H9 (cell line): ENCODE measurements around the gene SULT2A1. TPM values are rescaled to one million over a fixed set of nuclear protein-coding genes. Genes with fewer than 3 reads are reported as not detected.

ENCODE experiments used
- DNase-seq: peaks from one replicate; pipeline ENCODE4 v3.0.0-alpha.2; 2017
- H2AFZ ChIP-seq: one replicate; pipeline ENCODE4 v1.6.1; 2013; ENCODE audit warnings: mild to moderate bottlenecking, low read length, control low read depth, moderate library complexity
- H2AK5ac ChIP-seq: 2 replicates; pipeline ENCODE4 v1.6.1; 2013; ENCODE audit warnings: low read length, control low read depth, mixed read lengths; ENCODE audit not compliant: insufficient read length
- H2BK120ac ChIP-seq: one replicate; pipeline ENCODE4 v1.6.1; 2013; ENCODE audit warnings: low read depth, mild to moderate bottlenecking, low read length, control low read depth, inconsistent platforms; ENCODE audit not compliant: poor library complexity, severe bottlenecking
- H2BK12ac ChIP-seq: 2 replicates; pipeline ENCODE4 v1.6.1; 2013; ENCODE audit warnings: low read length, control low read depth, mixed read lengths, low read depth; ENCODE audit not compliant: insufficient read length
- H2BK15ac ChIP-seq: 2 replicates; pipeline ENCODE4 v1.6.1; 2013; ENCODE audit warnings: low read depth, low read length, control low read depth
- H2BK20ac ChIP-seq: one replicate; pipeline ENCODE4 v1.6.1; 2013; ENCODE audit warnings: low read depth, mild to moderate bottlenecking, low read length, control low read depth, inconsistent platforms; ENCODE audit not compliant: poor library complexity, severe bottlenecking
- H2BK5ac ChIP-seq: 2 replicates; pipeline ENCODE4 v1.6.1; 2013; ENCODE audit warnings: low read length, control low read depth, mixed read lengths; ENCODE audit not compliant: insufficient read length
- H3K14ac ChIP-seq: 2 replicates; pipeline ENCODE4 v1.6.1; 2013; ENCODE audit warnings: low read length, control low read depth; ENCODE audit not compliant: insufficient read depth
- H3K18ac ChIP-seq: 2 replicates; pipeline ENCODE4 v1.6.1; 2013; ENCODE audit warnings: low read depth, mild to moderate bottlenecking, mixed read lengths, low read length, control low read depth; ENCODE audit not compliant: insufficient read length
- H3K23ac ChIP-seq: 2 replicates; pipeline ENCODE4 v1.6.1; 2013; ENCODE audit warnings: low read length, control low read depth, mixed read lengths, low read depth; ENCODE audit not compliant: insufficient read length
- H3K23me2 ChIP-seq: 2 replicates; pipeline ENCODE4 v1.6.1; 2013; ENCODE audit warnings: low read depth, mild to moderate bottlenecking, mixed read lengths, low read length, control low read depth; ENCODE audit not compliant: insufficient read length, poor library complexity, severe bottlenecking
- H3K27ac ChIP-seq: 2 replicates; pipeline ENCODE4 v1.5.1; 2013; ENCODE audit warnings: low read length, control low read depth, mixed read lengths, low read depth; ENCODE audit not compliant: insufficient read length
- H3K27me3 ChIP-seq: 2 replicates; pipeline ENCODE4 v1.6.1; 2013; ENCODE audit warnings: low read length, control low read depth, inconsistent platforms; ENCODE audit not compliant: insufficient read depth
- H3K4ac ChIP-seq: 2 replicates; pipeline ENCODE4 v1.6.1; 2013; ENCODE audit warnings: low read depth, mild to moderate bottlenecking, control low read depth, inconsistent platforms, low read length, moderate library complexity
- H3K4me1 ChIP-seq: 2 replicates; pipeline ENCODE4 v1.6.1; 2013; ENCODE audit warnings: low read length, control low read depth, inconsistent platforms; ENCODE audit not compliant: insufficient read depth
- H3K4me2 ChIP-seq: 2 replicates; pipeline ENCODE4 v1.6.1; 2013; ENCODE audit warnings: low read length, control low read depth, mixed read lengths; ENCODE audit not compliant: insufficient read length, insufficient read depth
- H3K56ac ChIP-seq: 2 replicates; pipeline ENCODE4 v1.6.1; 2013; ENCODE audit warnings: low read depth, mild to moderate bottlenecking, mixed read lengths, low read length, control low read depth; ENCODE audit not compliant: insufficient read length
- H3K79me1 ChIP-seq: 2 replicates; pipeline ENCODE4 v1.6.1; 2013; ENCODE audit warnings: low read depth, mild to moderate bottlenecking, moderate library complexity, low read length, control low read depth, inconsistent platforms; ENCODE audit not compliant: insufficient read depth, poor library complexity, severe bottlenecking
- H3K79me2 ChIP-seq: 2 replicates; pipeline ENCODE4 v1.6.1; 2013; ENCODE audit warnings: low read length, control low read depth, inconsistent platforms; ENCODE audit not compliant: insufficient read depth
- H3K9ac ChIP-seq: 2 replicates; pipeline ENCODE4 v1.6.1; 2013; ENCODE audit warnings: low read length, control low read depth, mixed read lengths; ENCODE audit not compliant: insufficient read length; ENCODE audit errors: extremely low read depth
- H3K9me3 ChIP-seq: one replicate; pipeline ENCODE4 v1.6.1; 2013; ENCODE audit warnings: low read depth, low read length, inconsistent platforms; ENCODE audit not compliant: control insufficient read depth
- H3T11ph ChIP-seq: one replicate; pipeline ENCODE4 v1.6.1; 2013; ENCODE audit warnings: mild to moderate bottlenecking, low read length, control low read depth, inconsistent platforms
- H4K20me1 ChIP-seq: one replicate; pipeline ENCODE4 v1.6.1; 2013; ENCODE audit not compliant: control insufficient read depth, insufficient read length, insufficient read depth
- H4K5ac ChIP-seq: 2 replicates; pipeline ENCODE4 v1.6.1; 2013; ENCODE audit warnings: low read depth, mild to moderate bottlenecking, mixed read lengths, low read length, control low read depth; ENCODE audit not compliant: insufficient read length
- H4K8ac ChIP-seq: replicated peaks from 2 replicates; pipeline ENCODE4 v1.6.1; 2013; ENCODE audit warnings: low read length, control low read depth, mixed read lengths, low read depth; ENCODE audit not compliant: insufficient read length
- H4K91ac ChIP-seq: 2 replicates; pipeline ENCODE4 v1.6.1; 2013; ENCODE audit warnings: low read depth, mild to moderate bottlenecking, moderate library complexity, mixed read lengths, low read length, control low read depth; ENCODE audit not compliant: insufficient read length
- H3K27ac Mint-ChIP-seq, 3 experiments: 2 replicates in 2 of 3; 3 replicates in 1 of 3; pipeline ENCODE4 v1.8.0; 2020 to 2021; ENCODE audit warnings: mixed read lengths in 3 of 3, mild to moderate bottlenecking in 1 of 3, moderate library complexity in 1 of 3
- H3K27me3 Mint-ChIP-seq: 2 replicates; pipeline ENCODE4 v1.8.0; 2021; ENCODE audit warnings: low read depth, mild to moderate bottlenecking, moderate library complexity, mixed read lengths
- H3K36me3 Mint-ChIP-seq, 3 experiments: 2 replicates in 2 of 3; 3 replicates in 1 of 3; pipeline ENCODE4 v1.8.0; 2020 to 2021; ENCODE audit warnings: low read depth in 3 of 3, mixed read lengths in 3 of 3; ENCODE audit not compliant: insufficient read depth in 1 of 3
- H3K4me1 Mint-ChIP-seq, 2 experiments: 2 replicates each; pipeline ENCODE4 v1.8.0; 2020; ENCODE audit warnings: mixed read lengths in 2 of 2
- H3K4me3 Mint-ChIP-seq, 2 experiments: 2 replicates in 1 of 2; 3 replicates in 1 of 2; pipeline ENCODE4 v1.8.0; 2020 to 2021; ENCODE audit warnings: mild to moderate bottlenecking in 2 of 2, mixed read lengths in 2 of 2, moderate library complexity in 1 of 2
- H3K9me3 Mint-ChIP-seq, 2 experiments: 2 replicates in 1 of 2; 3 replicates in 1 of 2; pipeline ENCODE4 v1.8.0; 2020; ENCODE audit warnings: mild to moderate bottlenecking in 2 of 2, mixed read lengths in 2 of 2, moderate library complexity in 1 of 2
- WGBS: extraction: QIAGEN DNeasy Blood & Tissue Kit; methylation state at CpG from one replicate; pipeline ENCODE4 v1.1.7; 2013; ENCODE audit warnings: missing lambda C conversion rate, low lambda C conversion rate, mixed read lengths; ENCODE audit not compliant: insufficient read length; ENCODE audit errors: extremely low coverage; 5-methylcytosine and 5-hydroxymethylcytosine counted together
- total RNA-seq: library from RNA; stranded (reverse); gene quantifications from 2 replicates; pipeline ENCODE4 v1.2.1, GENCODE V29; 2021
- TF ChIP-seq, protein P1 (sequence below): fragments of 200-600 bp; sonication (generic); conservative IDR thresholded peaks from 3 replicates; pipeline ENCODE4 v1.8.0; 2021; ENCODE audit warnings: antibody characterized with exemption, mild to moderate bottlenecking

Gene SULT2A1
- total RNA-seq, 1 experiment from 2014 or later = not detected

DNA sequence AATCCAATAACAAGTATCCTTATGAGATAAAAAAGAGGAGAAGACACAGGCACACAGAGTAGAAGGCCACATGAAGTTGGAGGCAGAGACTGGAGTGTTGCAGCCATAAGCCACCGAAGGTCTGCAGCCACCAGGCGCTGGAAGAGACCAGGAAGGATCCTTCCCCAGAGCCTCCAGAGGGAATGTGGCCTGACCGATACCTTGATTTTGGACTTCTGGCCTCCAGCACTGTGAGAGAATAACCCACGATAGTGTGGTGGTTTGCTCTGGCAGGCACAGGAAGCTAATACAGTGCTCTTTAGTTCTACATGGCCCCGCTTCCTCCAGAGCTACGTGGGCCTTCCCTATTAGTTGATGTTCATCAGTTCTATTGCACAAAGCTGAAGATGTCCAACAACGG, 15.3 kb upstream of the SULT2A1 start:
- no peaks in the 10 kb centered on the region for H3K79me1 ChIP-seq
- Mint-ChIP-seq H3K4me3 (no peak overlapping the region), H3K4me1 (peaks cover 0 to 3% of the 10 kb centered on the region in 2 experiments; a peak in 1 of 4 replicates), H3K36me3 (no peaks in the 10 kb centered on the region), H3K27me3 (no peaks in the 10 kb centered on the region; the same call in 1 of the 2 replicates), H3K9me3 (no peaks in the 10 kb centered on the region), H3K27ac (no peak overlapping the region)
- H2BK12ac ChIP-seq = no peak overlapping the region
- H3K79me2 ChIP-seq = no peaks in the 10 kb centered on the region
- H2AFZ ChIP-seq = no peak overlapping the region
- no peak overlapping the region for H3K27ac ChIP-seq
- no CpG with 5 or more reads among the region's 7 CpGs for WGBS
- TF ChIP-seq, protein P1, sequence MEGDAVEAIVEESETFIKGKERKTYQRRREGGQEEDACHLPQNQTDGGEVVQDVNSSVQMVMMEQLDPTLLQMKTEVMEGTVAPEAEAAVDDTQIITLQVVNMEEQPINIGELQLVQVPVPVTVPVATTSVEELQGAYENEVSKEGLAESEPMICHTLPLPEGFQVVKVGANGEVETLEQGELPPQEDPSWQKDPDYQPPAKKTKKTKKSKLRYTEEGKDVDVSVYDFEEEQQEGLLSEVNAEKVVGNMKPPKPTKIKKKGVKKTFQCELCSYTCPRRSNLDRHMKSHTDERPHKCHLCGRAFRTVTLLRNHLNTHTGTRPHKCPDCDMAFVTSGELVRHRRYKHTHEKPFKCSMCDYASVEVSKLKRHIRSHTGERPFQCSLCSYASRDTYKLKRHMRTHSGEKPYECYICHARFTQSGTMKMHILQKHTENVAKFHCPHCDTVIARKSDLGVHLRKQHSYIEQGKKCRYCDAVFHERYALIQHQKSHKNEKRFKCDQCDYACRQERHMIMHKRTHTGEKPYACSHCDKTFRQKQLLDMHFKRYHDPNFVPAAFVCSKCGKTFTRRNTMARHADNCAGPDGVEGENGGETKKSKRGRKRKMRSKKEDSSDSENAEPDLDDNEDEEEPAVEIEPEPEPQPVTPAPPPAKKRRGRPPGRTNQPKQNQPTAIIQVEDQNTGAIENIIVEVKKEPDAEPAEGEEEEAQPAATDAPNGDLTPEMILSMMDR = no peak
- no peaks in the 10 kb centered on the region for H3K23me2 ChIP-seq
- H3K9ac ChIP-seq = no peak overlapping the region
- no peak overlapping the region for H2BK15ac ChIP-seq
- H2BK120ac ChIP-seq = no peak overlapping the region
- DNase-seq = no peak
- H3K14ac ChIP-seq = no peak overlapping the region
- no peak overlapping the region for H4K5ac ChIP-seq
- no peak overlapping the region for H3K56ac ChIP-seq
- H2AK5ac ChIP-seq = no peak overlapping the region
- H4K91ac ChIP-seq = no peak overlapping the region
- H3K9me3 ChIP-seq = no peaks in the 10 kb centered on the region
- H3K4ac ChIP-seq = no peak overlapping the region
- H2BK5ac ChIP-seq = no peak overlapping the region
- no peak overlapping the region for H4K8ac ChIP-seq
- no peaks in the 10 kb centered on the region for H4K20me1 ChIP-seq
- H2BK20ac ChIP-seq = no peak overlapping the region
- no peak overlapping the region for H3T11ph ChIP-seq
- no peaks in the 10 kb centered on the region for H3K27me3 ChIP-seq
- no peak overlapping the region for H3K18ac ChIP-seq
- no peaks in the 10 kb centered on the region for H3K4me1 ChIP-seq
- no peak overlapping the region for H3K23ac ChIP-seq
- no peak overlapping the region for H3K4me2 ChIP-seq
